ENCODE data around the gene ST6GAL1. TPM values are rescaled to one million over a fixed set of nuclear protein-coding genes. Genes with fewer than 3 reads are reported as not detected.

Gene ST6GAL1
- total RNA-seq, 2 experiments from 2014 or later: 84.6 to 99.2 TPM

DNA sequence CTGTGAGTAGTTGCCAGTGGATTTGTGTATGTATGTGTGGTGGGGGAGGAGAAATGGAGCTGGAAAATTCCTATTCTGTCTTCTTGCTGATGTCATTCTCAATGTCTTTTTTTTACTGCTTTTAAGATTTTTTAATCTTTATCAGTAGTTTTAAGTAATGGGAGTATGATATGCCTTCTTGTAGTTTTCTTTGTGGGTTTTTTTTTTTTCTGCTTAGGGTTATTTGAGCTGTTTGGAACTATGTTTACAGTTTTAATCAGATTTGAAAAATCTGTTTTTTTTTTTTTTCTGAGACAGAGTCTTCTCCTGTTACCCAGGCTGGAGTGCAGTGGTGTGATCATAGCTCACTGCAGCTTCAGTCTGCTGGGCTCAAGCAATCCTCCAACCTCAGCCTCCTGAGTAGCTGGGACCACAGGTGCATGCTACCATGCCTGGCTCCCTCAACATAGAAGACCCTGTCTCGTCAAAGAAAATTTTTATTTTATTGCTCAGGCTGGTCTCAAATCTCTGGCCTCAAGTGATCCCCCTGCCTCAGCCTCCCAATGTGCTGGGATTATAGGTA is 171.8 kb downstream of the ST6GAL1 start:
- CTCF ChIA-PET: interaction anchor here (0.8 to 5.7 kb wide), 10 partner anchors 9 to 280 kb away, joined by 3 to 63 read pairs (median 6); partner anchors contain the start of gene RPL39L
- no peaks in the 10 kb centered on the region for H3K36me3 Mint-ChIP-seq (ENCODE audit: low read depth)
- peaks cover 7% of the 10 kb centered on the region for H3K9me3 Mint-ChIP-seq
- H3K27me3 Mint-ChIP-seq: no peaks in the 10 kb centered on the region
- H3K4me1 Mint-ChIP-seq (ENCODE audit: low read depth): peaks cover 24% of the 10 kb centered on the region
- ATAC-seq: no peak
- no peak overlapping the region for H3K4me3 Mint-ChIP-seq
- peak overlapping the region; percentile 26 for H3K27ac Mint-ChIP-seq
- intact Hi-C loops (cut with micrococcal nuclease): no loop called here
- TF ChIP-seq, protein P1, sequence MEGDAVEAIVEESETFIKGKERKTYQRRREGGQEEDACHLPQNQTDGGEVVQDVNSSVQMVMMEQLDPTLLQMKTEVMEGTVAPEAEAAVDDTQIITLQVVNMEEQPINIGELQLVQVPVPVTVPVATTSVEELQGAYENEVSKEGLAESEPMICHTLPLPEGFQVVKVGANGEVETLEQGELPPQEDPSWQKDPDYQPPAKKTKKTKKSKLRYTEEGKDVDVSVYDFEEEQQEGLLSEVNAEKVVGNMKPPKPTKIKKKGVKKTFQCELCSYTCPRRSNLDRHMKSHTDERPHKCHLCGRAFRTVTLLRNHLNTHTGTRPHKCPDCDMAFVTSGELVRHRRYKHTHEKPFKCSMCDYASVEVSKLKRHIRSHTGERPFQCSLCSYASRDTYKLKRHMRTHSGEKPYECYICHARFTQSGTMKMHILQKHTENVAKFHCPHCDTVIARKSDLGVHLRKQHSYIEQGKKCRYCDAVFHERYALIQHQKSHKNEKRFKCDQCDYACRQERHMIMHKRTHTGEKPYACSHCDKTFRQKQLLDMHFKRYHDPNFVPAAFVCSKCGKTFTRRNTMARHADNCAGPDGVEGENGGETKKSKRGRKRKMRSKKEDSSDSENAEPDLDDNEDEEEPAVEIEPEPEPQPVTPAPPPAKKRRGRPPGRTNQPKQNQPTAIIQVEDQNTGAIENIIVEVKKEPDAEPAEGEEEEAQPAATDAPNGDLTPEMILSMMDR (IDR thresholded peaks at IDR 0.05): no peak
- DNase-seq: no peak
- POLR2A ChIA-PET: interaction anchor here (0.9 to 1.0 kb wide), 2 partner anchors 25 to 116 kb away, joined by 3 read pairs; no protein-coding TSS in a partner anchor

DNA sequence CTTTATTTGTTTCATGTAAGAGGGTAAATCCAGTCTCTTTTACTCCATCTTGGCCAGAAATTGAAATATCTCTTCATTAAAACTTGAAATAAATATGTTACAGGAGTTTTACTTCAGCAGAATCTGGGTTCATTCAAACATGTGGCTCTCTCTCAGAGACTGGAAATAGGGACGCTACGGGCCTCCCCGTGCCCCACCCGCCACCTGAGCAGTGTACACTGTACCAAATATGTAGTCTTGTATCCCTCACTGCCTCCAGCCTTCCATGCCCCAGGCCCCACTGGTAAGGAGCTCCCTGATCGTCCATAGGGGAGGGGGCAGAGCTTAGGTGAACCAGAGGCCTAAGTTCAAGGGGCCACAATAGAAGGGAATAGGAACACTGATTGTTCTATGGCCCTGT is 172.9 kb downstream of the ST6GAL1 start:
- H3K9me3 Mint-ChIP-seq: peaks cover 2% of the 10 kb centered on the region
- H3K27ac Mint-ChIP-seq: no peak overlapping the region
- ChIA-PET POLR2A (no interaction called here), CTCF (interaction anchor here (1.1 to 5.7 kb wide), 6 partner anchors 11 to 281 kb away, joined by 3 to 63 read pairs (median 17); partner anchors contain the start of gene RPL39L)
- H3K36me3 Mint-ChIP-seq (ENCODE audit: low read depth): no peaks in the 10 kb centered on the region
- no peak overlapping the region for H3K4me3 Mint-ChIP-seq
- TF ChIP-seq, protein P1 (IDR thresholded peaks at IDR 0.05): no peak
- H3K27me3 Mint-ChIP-seq: no peaks in the 10 kb centered on the region
- DNase-seq: no peak
- H3K4me1 Mint-ChIP-seq (ENCODE audit: low read depth): peaks cover 18% of the 10 kb centered on the region
- ATAC-seq: no peak
- intact Hi-C loops (cut with micrococcal nuclease): no loop called here

DNA sequence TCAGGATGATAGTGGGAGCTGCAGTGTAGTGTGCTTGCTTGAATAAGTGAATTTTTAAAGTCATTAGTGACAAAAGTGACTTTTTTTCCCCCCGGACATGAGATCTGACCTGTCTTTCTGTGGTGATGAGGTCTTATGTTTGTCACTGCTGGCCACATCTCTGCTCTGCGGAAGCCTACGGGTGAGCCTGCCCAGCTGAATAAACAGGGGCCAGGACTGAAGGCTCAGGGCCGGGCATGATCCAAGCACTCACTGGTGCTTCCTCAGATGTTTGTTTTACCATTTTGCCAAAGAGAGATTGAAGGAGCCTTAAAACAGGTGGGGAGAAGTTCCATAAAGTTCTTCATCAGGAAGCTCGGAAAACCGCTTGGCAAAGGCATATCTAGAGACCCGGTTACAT is 174.0 kb downstream of the ST6GAL1 start:
- intact Hi-C loops (cut with micrococcal nuclease): no loop called here
- H3K9me3 Mint-ChIP-seq: peaks cover 2% of the 10 kb centered on the region
- ATAC-seq: no peak
- H3K27me3 Mint-ChIP-seq: no peaks in the 10 kb centered on the region
- no peaks in the 10 kb centered on the region for H3K36me3 Mint-ChIP-seq (ENCODE audit: low read depth)
- no peak overlapping the region for H3K4me3 Mint-ChIP-seq
- POLR2A ChIA-PET: no interaction called here
- CTCF ChIA-PET: interaction anchor here (0.7 to 5.7 kb wide), 5 partner anchors 9 to 255 kb away, joined by 3 to 63 read pairs (median 6); no protein-coding TSS in a partner anchor
- peaks cover 16% of the 10 kb centered on the region for H3K4me1 Mint-ChIP-seq (ENCODE audit: low read depth)
- no peak for DNase-seq
- TF ChIP-seq, protein P1 (IDR thresholded peaks at IDR 0.05): no peak
- H3K27ac Mint-ChIP-seq: no peak overlapping the region

DNA sequence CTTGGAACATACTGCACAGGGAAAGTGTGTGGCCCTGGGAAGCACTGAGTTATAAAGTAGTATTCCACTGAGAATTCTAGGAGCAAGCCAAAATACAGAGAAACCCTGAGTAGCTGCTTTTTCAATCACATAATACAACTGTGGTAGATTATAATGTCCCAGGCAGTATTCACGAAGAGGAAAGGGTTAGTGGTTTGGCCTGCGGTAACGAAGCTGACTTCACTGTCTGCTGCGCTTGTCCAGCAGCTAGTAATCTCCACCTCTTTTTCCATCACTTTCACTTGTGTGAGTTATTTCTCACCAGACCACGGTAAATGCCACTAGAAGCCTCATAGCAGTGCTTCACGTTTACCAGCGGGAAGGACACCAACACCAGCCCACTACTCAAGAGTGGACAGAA is 174.6 kb downstream of the ST6GAL1 start:
- ATAC-seq: no peak
- POLR2A ChIA-PET: no interaction called here
- H3K27ac Mint-ChIP-seq: no peak overlapping the region

DNA sequence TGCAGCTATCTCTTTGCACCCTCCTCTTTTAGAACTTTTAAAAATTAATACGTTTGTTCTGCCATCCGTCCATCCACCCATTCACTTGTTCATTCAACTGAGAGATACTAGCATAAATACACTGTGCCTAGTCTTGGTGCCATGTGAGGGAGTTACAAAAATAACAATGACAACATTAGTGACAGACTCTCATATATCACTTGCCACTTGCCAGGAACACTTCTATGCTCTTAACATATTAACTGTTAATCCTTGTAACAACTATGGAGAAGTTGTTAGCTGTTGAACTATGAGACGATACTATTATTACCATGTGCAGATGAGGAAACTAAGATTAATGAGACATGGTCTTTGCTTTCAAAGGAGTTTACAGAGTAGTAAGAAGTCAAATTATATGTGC is 175.4 kb downstream of the ST6GAL1 start:
- H3K9me3 Mint-ChIP-seq: no peaks in the 10 kb centered on the region
- CTCF ChIA-PET: interaction anchor here (1.0 to 5.7 kb wide), 6 partner anchors 8 to 256 kb away, joined by 3 to 63 read pairs (median 4); partner anchors contain the start of gene RPL39L
- H3K4me3 Mint-ChIP-seq: no peak overlapping the region
- no peak for ATAC-seq
- DNase-seq: no peak
- intact Hi-C loops (cut with micrococcal nuclease): no loop called here
- H3K27ac Mint-ChIP-seq: no peak overlapping the region
- peaks cover 16% of the 10 kb centered on the region for H3K4me1 Mint-ChIP-seq (ENCODE audit: low read depth)
- H3K36me3 Mint-ChIP-seq (ENCODE audit: low read depth): no peaks in the 10 kb centered on the region
- POLR2A ChIA-PET: interaction anchor here (0.6 kb wide), 1 partner anchor 45 kb away, joined by 3 read pairs; no protein-coding TSS in a partner anchor
- TF ChIP-seq, protein P1 (IDR thresholded peaks at IDR 0.05): no peak
- no peaks in the 10 kb centered on the region for H3K27me3 Mint-ChIP-seq

More for the DNA sequence above, 174.6 kb downstream of the ST6GAL1 start:
- no peaks in the 10 kb centered on the region for H3K9me3 Mint-ChIP-seq
- CTCF ChIA-PET: interaction anchor here (0.7 to 5.7 kb wide), 6 partner anchors 9 to 256 kb away, joined by 3 to 63 read pairs (median 5); partner anchors contain the start of gene RPL39L
- DNase-seq: peak; percentile 18
- peaks cover 16% of the 10 kb centered on the region for H3K4me1 Mint-ChIP-seq (ENCODE audit: low read depth)
- no peaks in the 10 kb centered on the region for H3K36me3 Mint-ChIP-seq (ENCODE audit: low read depth)
- TF ChIP-seq, protein P1 (IDR thresholded peaks at IDR 0.05): no peak
- H3K27me3 Mint-ChIP-seq: no peaks in the 10 kb centered on the region
- intact Hi-C loops (cut with micrococcal nuclease): no loop called here
- no peak overlapping the region for H3K4me3 Mint-ChIP-seq

Measured in activated CD8-positive, alpha-beta T cell treated with anti-CD3 and anti-CD28 coated beads for 36 hours (primary cell).